ENCODE results near the gene DYSF. TPM values are rescaled to one million over a fixed set of nuclear protein-coding genes. Genes with fewer than 3 reads are reported as not detected.

Gene DYSF
- total RNA-seq, 1 experiment from 2014 or later = 3.7 TPM

GRCh38 chr2:71455741-71456569 is 2.6 kb downstream of the DYSF start:
- peak; percentile 73 for DNase-seq (ENCODE audit: low read depth)

GRCh38 chr2:71456617-71457016 is 3.3 kb downstream of the DYSF start:
- no peak for DNase-seq (ENCODE audit: low read depth)

- no peak for DNase-seq (ENCODE audit: low read depth)
Measured at GRCh38 chr2:71457123-71457915, 4.0 kb downstream of the DYSF start.

- DNase-seq (ENCODE audit: low read depth) = no peak
Measured at GRCh38 chr2:71457923-71458322, 4.6 kb downstream of the DYSF start.

- DNase-seq (ENCODE audit: low read depth) = peak; percentile 83
Measured at GRCh38 chr2:71458413-71459083, 5.2 kb downstream of the DYSF start.

- DNase-seq (ENCODE audit: low read depth) = no peak
Measured at GRCh38 chr2:71459084-71459431, 5.7 kb downstream of the DYSF start.

GRCh38 chr2:71460056-71460455 is 6.7 kb downstream of the DYSF start:
- no peak for DNase-seq (ENCODE audit: low read depth)

- peak; percentile 37 for DNase-seq (ENCODE audit: low read depth)
Measured at GRCh38 chr2:71460595-71461303, 7.4 kb downstream of the DYSF start.

GRCh38 chr2:71461304-71461671 is 7.9 kb downstream of the DYSF start:
- no peak for DNase-seq (ENCODE audit: low read depth)

- no peak for DNase-seq (ENCODE audit: low read depth)
Measured at GRCh38 chr2:71462056-71462605, 8.8 kb downstream of the DYSF start.

- DNase-seq (ENCODE audit: low read depth) = no peak
Measured at GRCh38 chr2:71462641-71463341, 9.4 kb downstream of the DYSF start.

- DNase-seq (ENCODE audit: low read depth) = no peak
Measured at GRCh38 chr2:71463342-71463654, 9.9 kb downstream of the DYSF start.

- DNase-seq (ENCODE audit: low read depth) = no peak
Measured at GRCh38 chr2:71464389-71464788, 11.0 kb downstream of the DYSF start.

- DNase-seq (ENCODE audit: low read depth) = no peak
Measured at GRCh38 chr2:71465356-71465755, 12.0 kb downstream of the DYSF start.

- DNase-seq (ENCODE audit: low read depth) = no peak
Measured at GRCh38 chr2:71465961-71466300, 12.6 kb downstream of the DYSF start.

- DNase-seq (ENCODE audit: low read depth) = peak; percentile 36
Measured at GRCh38 chr2:71466301-71467179, 13.2 kb downstream of the DYSF start.

GRCh38 chr2:71467180-71467815 is 13.9 kb downstream of the DYSF start:
- DNase-seq (ENCODE audit: low read depth) = no peak

- DNase-seq (ENCODE audit: low read depth) = no peak
Measured at GRCh38 chr2:71468279-71469015, 15.1 kb downstream of the DYSF start.
